GM18498 (cell line): ENCODE results near the gene PDZRN3.
"Not testable (repeated sequence)": the region's sequence is repeated elsewhere in the genome, so short reads cannot be mapped to it uniquely, and the experiment has no call there.

Source experiments
- ATAC-seq: cut with Tn5 transposase; IDR thresholded peaks from one replicate; pipeline ENCODE4 v1.9.1; 2021; ENCODE audit warnings: mild to moderate bottlenecking, moderate library complexity; ENCODE audit not compliant: unreplicated experiment

PDZRN3 gene

GRCh38 chr3:73467211-73467610, 157.5 kb downstream of the PDZRN3 start:
- ATAC-seq: no peak

GRCh38 chr3:73465926-73466325, 158.8 kb downstream of the PDZRN3 start:
- no peak for ATAC-seq

- ATAC-seq: not testable (repeated sequence)
Measured at GRCh38 chr3:73464126-73464525, 160.6 kb downstream of the PDZRN3 start.

- ATAC-seq: no peak
Measured at GRCh38 chr3:73461547-73461946, 163.2 kb downstream of the PDZRN3 start.

- ATAC-seq: no peak
Measured at GRCh38 chr3:73459711-73460110, 165.0 kb downstream of the PDZRN3 start.

- ATAC-seq: no peak
Measured at GRCh38 chr3:73453666-73454065, 171.1 kb downstream of the PDZRN3 start.

GRCh38 chr3:73452729-73453128, 172.0 kb downstream of the PDZRN3 start:
- ATAC-seq: no peak

GRCh38 chr3:73451301-73451944, 173.3 kb downstream of the PDZRN3 start:
- peak; percentile 50 for ATAC-seq

GRCh38 chr3:73449774-73450173, 175.0 kb downstream of the PDZRN3 start:
- peak; percentile 35 for ATAC-seq

- peak; percentile 88 for ATAC-seq
Measured at GRCh38 chr3:73448761-73449301, 175.9 kb downstream of the PDZRN3 start.

GRCh38 chr3:73448041-73448440, 176.7 kb downstream of the PDZRN3 start:
- ATAC-seq: no peak

GRCh38 chr3:73447111-73447510, 177.6 kb downstream of the PDZRN3 start:
- no peak for ATAC-seq

GRCh38 chr3:73446467-73447110, 178.2 kb downstream of the PDZRN3 start:
- ATAC-seq: no peak

GRCh38 chr3:73442886-73443285, 181.9 kb downstream of the PDZRN3 start:
- ATAC-seq: no peak

- ATAC-seq: no peak
Measured at GRCh38 chr3:73442152-73442551, 182.6 kb downstream of the PDZRN3 start.

- no peak for ATAC-seq
Measured at GRCh38 chr3:73437828-73438227, 186.9 kb downstream of the PDZRN3 start.

- no peak for ATAC-seq
Measured at GRCh38 chr3:73435055-73435454, 189.7 kb downstream of the PDZRN3 start.

GRCh38 chr3:73433687-73434086, 191.1 kb downstream of the PDZRN3 start:
- ATAC-seq: no peak

- no peak for ATAC-seq
Measured at GRCh38 chr3:73433079-73433478, 191.7 kb downstream of the PDZRN3 start.

GRCh38 chr3:73432706-73433032, 192.1 kb downstream of the PDZRN3 start:
- ATAC-seq: no peak

- no peak for ATAC-seq
Measured at GRCh38 chr3:73432023-73432705, 192.6 kb downstream of the PDZRN3 start.
